Activated CD4-positive, alpha-beta T cell treated with anti-CD3 and anti-CD28 coated beads, Interleukin-10, Interleukin-2, amounts not matched to agents 100 ng/mL and 50 ng/mL, durations not matched to agents 16 hours and 8 hours (primary cell): ENCODE data around the gene PREP.
A peak's percentile ranks its signal among the peaks of the same experiment; 100 is the strongest.
"Not testable (repeated sequence)": the region's sequence is repeated elsewhere in the genome, so short reads cannot be mapped to it uniquely, and the experiment has no call there.

Source experiments
- DNase-seq: peaks from one replicate; pipeline ENCODE4 v3.0.0-alpha.2; 2020

The PREP gene

DNA sequence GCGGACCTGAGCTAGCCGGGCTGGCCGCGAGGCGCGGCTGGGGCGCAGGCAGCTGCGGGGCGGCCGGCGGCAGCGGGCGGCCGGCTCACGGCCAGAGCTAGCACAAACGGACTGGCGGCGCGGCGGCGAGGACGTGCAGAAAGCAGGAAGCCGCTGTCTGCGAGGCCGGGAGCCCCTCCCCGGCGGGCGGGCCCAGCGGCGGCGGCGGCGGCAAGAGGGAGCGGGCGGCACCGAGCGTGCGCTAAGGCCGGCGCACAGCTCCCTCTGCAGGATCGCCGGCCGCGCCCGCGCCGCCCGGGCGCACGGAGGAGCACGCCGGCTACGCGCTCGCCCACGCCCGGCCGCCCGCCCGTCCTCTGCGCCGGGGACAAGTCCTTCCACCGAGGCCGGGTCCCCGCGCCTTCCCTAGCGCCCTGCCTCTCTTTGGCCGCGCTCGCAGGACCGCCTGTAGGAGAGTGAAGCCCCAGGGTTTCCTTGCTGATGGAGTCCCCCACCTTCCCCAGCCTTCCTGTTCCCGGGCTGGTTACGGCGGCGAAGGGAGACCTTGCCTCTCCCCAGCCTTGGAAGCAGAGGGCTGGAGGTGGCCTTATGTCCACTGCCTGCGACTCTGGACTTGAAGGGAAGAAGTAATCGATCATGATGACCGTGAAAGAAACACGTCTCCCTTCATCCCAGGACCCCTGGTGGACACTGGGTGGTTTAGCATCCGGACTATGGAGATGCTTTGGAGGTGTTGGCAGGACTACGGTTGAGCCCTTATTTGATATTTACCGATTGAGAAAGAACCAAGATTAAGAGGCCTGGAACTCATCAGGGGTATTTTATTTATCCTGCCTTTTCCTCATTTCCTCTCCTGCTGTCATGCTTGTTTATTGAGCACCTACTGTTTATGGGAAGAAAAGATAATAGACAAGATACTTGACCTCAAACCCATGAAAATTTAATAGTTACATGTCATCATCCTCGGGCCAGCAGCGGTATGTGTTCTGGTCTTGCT lies at the start of gene PREP:
PREP (minus strand) TSS at position 144 of the 997 bp plus-strand sequence. CDS start 191 bp downstream, outside the sequence.
- peak; percentile 91 for DNase-seq

DNA sequence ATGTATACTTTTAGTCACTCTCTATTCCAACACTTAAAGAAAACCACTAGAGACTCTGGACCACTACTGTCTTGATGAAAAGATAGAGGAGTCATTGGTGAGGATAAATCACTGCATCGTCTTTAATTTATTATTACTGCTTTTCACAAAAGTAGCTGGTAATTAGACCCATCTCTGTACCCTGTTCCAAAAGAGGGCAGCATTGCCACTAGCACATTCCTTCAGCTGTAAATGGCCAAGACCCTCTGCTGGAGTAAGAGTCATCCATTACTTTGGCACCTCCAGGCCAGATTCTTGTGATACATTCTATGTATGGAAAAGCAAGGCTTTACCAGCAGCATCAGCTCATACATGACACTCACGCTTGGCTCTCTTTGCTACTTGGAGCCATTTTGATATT lies 49.5 kb upstream of the PREP start:
- no peak for DNase-seq

DNA sequence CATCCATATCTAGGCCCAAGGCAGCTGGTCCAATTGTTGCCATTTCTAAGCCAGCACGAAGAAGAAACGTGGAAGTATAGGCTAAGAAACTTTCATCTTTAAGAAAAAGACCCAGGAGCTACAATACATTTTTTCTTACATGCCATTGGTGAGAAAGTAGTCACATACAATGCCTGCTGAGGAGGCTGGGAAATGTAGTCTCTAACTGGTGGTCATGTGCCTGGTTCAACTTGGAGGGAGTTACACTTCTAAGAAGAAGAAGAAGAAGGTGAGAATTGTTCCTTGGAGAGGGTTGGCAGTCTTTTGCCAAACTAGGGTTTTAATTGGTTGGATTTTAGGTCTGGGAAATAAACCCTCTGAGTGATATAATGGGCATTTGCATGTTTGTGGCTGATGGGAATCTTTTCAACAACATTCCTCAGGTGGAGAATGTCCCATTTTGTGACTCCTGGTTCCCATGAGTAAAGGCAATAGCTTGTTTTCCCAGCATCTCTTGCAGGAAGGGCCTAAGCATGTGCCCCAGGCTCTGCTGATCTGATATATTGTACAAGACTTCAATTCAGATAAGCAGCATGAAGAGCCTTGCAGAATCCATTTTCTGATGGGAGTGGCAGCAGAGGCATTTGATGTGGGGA lies 47.0 kb upstream of the PREP start:
- DNase-seq = no peak

GRCh38 chr6:105445481-105445880 lies 42.6 kb upstream of the PREP start:
- no peak for DNase-seq

GRCh38 chr6:105443941-105444340 lies 41.1 kb upstream of the PREP start:
- DNase-seq = no peak

DNA sequence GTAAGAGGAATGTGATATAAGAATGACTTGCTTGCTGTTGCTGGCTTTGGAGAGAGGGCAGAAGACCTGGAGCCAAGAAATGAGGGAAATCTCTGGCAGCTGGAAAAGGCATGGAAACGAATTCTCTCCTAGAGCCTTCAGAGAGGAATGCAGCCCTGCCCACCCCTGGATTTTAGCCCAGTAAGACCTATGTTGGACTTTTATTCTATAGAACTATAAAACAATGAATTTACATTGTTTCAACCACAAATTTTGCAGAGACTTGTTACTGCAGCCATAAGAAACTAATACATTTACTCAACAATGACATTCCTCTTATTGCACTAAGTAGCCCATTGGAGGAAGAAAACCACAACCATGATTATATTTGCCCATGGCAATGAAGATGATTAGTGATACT lies 39.5 kb upstream of the PREP start:
- no peak for DNase-seq

GRCh38 chr6:105437236-105437635 lies 34.4 kb upstream of the PREP start:
- DNase-seq = no peak

DNA sequence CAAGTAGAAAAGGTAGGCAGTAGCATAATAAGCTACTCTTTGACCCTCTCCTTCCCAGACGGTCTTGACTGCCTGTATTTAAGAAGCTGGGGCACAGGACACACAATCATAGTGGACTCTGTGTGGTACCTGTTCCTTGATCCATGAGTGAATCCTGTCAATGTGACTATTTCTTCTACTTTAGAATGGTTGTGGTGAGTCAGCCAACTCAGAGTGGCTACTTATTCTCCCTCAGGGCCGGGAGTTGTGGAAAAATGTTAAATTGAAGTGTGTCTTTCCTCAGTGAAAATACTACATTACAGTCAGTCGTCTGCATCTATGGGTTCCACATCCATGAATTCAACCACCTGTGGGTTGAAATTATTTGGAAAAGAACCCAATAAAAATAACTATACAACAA lies 30.8 kb upstream of the PREP start:
- no peak for DNase-seq

- peak; percentile 37 for DNase-seq
Observed at GRCh38 chr6:105432797-105433196, 29.9 kb upstream of the PREP start.

- DNase-seq = peak; percentile 64
Observed at GRCh38 chr6:105431226-105431625, 28.3 kb upstream of the PREP start.

GRCh38 chr6:105430685-105431084 lies 27.8 kb upstream of the PREP start:
- DNase-seq = no peak

DNA sequence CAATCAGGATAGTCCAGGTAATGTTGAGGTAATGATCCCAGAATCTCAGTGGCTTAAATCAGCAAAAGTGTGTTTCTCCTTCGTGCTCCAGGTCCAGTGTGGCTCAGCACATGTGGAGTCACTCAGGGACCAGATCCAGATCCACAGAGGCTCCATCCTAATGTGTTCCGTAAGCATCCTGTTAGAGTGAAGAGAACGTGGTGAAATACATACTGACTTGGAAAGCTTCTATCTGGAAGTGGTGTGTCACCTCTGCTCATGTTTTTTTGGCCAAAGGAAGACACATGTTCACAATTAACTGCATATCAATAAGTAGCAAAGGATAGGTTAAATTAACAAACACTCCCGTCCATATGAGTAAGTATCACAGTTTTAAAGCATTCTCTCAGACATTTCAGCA lies 26.8 kb upstream of the PREP start:
- DNase-seq = no peak

- no peak for DNase-seq
Observed at GRCh38 chr6:105428342-105428957, 25.6 kb upstream of the PREP start.

GRCh38 chr6:105424175-105424783 lies 21.4 kb upstream of the PREP start:
- DNase-seq = peak; percentile 62

DNA sequence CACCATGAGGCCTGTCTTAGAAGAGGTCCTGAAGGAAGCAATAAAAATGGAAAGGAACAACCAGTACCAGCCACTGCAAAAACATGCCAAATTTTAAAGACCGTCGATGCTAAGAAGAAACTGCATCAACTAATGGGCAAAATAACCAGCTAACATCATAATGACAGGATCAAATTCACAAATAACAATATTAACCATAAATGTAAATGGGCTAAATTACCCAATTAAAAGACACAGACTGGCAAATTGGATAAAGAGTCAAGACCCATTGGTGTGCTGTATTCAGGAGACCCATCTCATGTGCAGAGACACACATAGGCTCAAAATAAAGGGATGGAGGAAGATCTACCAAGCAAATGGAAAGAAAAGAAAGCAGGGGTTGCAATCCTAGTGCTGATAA lies 14.1 kb upstream of the PREP start:
- DNase-seq = not testable (repeated sequence)

GRCh38 chr6:105409734-105410133 lies 6.9 kb upstream of the PREP start:
- DNase-seq = no peak

DNA sequence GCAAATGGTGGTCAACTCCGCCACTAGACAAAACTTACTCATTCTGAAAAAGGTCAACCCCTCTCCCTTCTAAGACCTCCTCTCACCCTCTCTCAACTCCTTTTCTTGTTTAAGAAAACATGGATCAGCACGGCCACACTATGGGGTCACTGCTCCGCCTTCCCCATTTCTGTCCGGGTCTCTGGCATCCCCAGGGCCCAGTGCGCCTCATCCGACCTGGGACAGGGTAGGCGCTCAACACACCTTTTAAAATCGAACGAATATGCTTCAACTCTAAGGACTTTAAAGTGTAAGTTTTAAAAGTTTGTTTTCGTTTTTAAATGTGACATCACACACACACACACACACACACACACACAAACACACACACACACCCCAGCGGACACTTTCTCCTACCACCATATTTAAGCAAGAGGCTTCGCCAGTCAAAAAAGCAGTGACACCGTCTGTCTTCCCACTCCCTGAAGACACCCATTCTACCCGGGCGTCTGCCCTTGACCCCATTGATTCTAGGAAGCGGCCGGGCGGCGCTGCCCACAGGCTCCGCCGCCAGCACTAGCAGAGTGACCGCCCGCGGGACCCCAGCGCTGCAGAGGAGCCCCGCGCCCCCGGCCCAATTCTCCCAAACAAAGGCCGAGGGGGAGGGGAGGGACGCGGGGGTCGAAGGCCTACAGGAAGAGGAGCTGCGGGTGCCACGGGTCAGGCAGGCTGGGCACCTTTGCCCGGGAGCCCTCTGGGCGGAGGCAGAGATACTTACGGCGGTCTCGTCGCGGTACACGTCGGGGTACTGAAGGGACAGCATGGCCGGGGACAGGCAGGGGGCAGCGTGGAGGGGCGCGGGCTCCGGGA lies 568 bp downstream of the PREP start:
- peak; percentile 52 for DNase-seq

DNA sequence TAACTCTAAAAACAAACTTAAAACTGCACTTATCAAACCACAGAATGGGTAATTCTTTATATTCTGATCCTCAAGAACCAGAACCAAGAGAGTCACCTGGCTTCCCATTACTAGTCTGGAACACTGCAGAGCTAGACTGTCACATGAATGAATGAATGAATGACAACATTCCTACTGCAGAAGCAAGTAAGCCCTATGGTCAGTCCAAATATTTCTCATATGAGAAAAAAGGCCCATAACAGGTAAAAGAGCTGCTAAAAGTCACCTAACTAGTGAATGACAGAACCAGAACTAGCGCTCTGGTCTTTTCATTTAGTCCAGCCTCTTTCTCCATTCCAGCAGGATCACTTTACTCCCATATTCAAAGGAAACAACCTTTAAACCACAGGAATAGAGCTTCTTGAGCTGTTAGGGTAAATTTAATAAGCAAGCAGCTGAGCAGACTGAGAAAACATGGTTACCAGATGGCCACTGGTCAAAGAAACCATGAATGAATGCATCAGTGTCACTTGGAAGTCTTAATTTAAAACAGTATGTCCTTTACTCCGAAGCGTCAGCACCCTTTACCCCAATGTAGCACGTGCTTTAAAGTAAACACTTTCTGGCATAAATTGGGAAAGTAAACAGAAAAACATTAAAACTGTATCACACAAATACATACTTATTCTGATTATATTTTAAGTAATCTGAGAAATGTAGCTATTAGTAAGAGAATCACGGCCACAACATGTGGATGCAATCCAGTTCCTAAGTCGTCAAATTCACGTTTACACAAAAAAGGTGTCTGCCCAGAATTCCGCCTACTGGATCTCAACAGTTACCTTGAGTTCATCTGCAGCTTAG lies 1.4 kb downstream of the PREP start:
- no peak for DNase-seq

DNA sequence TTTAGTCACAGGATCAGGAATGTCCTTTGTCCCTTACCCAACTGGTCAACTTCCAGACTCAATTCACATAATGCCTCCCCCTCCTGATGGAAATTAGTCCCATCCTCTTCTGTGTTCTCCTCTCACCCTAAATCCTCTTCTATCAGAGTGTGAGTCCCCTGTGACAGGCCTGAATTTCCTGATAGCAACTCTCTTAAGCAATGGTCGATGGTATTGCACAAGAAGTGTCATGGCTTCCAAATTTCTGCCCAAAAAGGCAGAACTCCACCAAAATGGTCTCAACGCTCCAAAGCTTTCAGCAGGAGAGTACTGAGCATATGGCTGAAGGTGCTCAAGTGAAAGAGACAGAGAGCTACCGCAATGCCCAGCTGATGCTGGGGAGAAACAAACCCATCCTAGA lies 2.4 kb downstream of the PREP start:
- DNase-seq = no peak

DNA sequence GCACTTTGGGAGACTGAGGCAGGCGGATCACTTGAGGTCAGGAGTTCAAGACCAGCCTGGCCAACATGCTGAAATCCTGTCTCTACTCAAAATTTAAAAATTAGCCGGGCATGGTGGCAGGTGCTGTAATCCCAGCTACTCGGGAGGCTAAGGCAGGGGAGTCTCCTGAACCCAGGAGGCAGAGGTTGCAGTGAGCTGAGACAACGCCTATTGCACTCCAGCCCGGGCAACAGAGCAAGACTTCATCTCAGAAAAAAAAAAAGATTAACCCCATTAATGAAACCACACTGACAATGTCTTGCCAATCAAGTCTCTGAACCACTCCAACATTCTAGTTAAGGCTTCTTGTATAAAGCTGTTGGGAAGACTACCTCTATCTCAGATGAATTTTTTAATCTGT lies 4.0 kb downstream of the PREP start:
- DNase-seq = no peak

- peak; percentile 26 for DNase-seq
Observed at GRCh38 chr6:105397987-105398386, 4.9 kb downstream of the PREP start.
